ENCODE data around the gene LRRC7. TPM values are rescaled to one million over a fixed set of nuclear protein-coding genes. Genes with fewer than 3 reads are reported as not detected.

LRRC7 gene
- total and polyA plus RNA-seq, 9 donors = 0.01 to 0.45 (median 0.13) TPM; not detected in 4

DNA sequence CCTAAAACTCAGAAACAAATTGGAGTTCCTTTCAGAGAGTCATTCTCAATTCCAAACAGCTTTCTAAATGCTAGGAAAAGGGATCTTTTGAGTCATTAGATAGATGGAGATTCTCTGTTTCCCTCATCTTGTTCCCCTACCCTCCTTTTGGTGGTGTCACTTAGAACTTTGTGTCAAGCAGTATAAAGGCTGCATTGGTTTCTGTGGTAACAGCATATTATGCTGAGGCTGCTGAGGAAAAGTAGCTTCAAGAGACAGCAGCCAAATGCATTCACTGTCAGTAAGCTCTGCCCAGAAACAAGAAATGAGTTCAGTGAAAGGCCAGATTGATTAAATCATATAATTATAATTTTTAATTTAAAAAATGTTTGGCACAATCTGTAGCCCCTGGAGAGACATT, 493.5 kb downstream of the LRRC7 start:
- H3K27me3 ChIP-seq = no peaks in the 10 kb centered on the region
- no peak overlapping the region for H3K27ac ChIP-seq
- H3K9me3 ChIP-seq = no peaks in the 10 kb centered on the region
- no peak for DNase-seq
- H3K36me3 ChIP-seq = no peaks in the 10 kb centered on the region
- H3K4me1 ChIP-seq (ENCODE audit: insufficient read depth) = no peaks in the 10 kb centered on the region
- intact Hi-C loops (cut with DNase I) = no loop called here
- no peak overlapping the region for H3K4me3 ChIP-seq
- TF ChIP-seq EP300 (IDR thresholded peaks at IDR 0.05) (no peak), POLR2A (IDR thresholded peaks at IDR 0.05) (no peak)
- TF ChIP-seq, protein P1, sequence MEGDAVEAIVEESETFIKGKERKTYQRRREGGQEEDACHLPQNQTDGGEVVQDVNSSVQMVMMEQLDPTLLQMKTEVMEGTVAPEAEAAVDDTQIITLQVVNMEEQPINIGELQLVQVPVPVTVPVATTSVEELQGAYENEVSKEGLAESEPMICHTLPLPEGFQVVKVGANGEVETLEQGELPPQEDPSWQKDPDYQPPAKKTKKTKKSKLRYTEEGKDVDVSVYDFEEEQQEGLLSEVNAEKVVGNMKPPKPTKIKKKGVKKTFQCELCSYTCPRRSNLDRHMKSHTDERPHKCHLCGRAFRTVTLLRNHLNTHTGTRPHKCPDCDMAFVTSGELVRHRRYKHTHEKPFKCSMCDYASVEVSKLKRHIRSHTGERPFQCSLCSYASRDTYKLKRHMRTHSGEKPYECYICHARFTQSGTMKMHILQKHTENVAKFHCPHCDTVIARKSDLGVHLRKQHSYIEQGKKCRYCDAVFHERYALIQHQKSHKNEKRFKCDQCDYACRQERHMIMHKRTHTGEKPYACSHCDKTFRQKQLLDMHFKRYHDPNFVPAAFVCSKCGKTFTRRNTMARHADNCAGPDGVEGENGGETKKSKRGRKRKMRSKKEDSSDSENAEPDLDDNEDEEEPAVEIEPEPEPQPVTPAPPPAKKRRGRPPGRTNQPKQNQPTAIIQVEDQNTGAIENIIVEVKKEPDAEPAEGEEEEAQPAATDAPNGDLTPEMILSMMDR (IDR thresholded peaks at IDR 0.05) = no peak

DNA sequence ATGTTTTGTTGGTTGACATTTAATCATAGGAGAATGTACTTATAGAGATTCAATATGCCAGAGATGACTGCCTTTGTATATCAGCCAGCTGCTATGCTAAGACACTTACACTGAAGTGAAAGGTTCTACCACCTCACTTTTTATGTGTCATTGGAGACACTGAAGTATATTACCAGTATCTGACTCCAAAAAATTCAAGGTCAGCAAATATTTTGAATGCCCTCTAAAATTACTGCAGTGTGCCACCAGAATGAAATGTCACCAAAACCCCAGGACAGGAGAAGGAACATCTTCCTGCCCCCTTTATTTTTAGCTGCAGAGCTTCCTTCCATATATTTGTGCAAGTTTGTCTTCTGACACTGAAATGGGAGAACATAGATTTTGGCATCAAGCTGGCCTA, 496.1 kb downstream of the LRRC7 start:
- TF ChIP-seq EP300 (IDR thresholded peaks at IDR 0.05) (no peak), POLR2A (IDR thresholded peaks at IDR 0.05) (no peak)
- TF ChIP-seq, protein P1 (IDR thresholded peaks at IDR 0.05) = no peak
- H3K9me3 ChIP-seq = no peaks in the 10 kb centered on the region
- no peaks in the 10 kb centered on the region for H3K4me1 ChIP-seq (ENCODE audit: insufficient read depth)
- no peaks in the 10 kb centered on the region for H3K36me3 ChIP-seq
- intact Hi-C loops (cut with DNase I) = no loop called here
- H3K27me3 ChIP-seq = no peaks in the 10 kb centered on the region
- DNase-seq = no peak
- no peak overlapping the region for H3K27ac ChIP-seq
- H3K4me3 ChIP-seq = no peak overlapping the region

DNA sequence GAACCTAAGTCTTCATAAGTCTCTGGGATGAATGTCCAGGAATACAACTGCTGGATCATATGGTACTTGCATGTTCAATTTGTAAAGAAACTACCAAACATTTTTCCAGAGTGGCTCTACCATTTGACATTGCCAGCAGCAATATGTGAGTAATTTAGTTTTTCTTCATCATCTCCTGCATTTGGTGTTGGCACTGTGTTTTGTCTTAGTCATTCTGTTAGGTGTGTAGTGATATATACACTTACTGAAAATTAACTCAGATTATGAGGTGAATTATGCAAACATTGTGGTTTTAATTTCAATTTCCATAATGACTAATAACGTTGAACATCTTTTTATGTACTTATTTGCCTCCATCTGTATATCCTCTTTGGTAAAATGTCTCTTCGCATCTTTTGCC, 499.0 kb downstream of the LRRC7 start:
- TF ChIP-seq, protein P1 (IDR thresholded peaks at IDR 0.05) = no peak
- TF ChIP-seq POLR2A (IDR thresholded peaks at IDR 0.05) = no peak
- no peak for TF ChIP-seq EP300 (IDR thresholded peaks at IDR 0.05)
- no peaks in the 10 kb centered on the region for H3K27me3 ChIP-seq
- H3K4me1 ChIP-seq (ENCODE audit: insufficient read depth) = no peaks in the 10 kb centered on the region
- intact Hi-C loops (cut with DNase I) = no loop called here
- DNase-seq = no peak
- H3K36me3 ChIP-seq = no peaks in the 10 kb centered on the region
- 75 to 84% (median 83%) methylated on average over 2 of the region's 2 CpGs for WGBS, 3 donors
- H3K4me3 ChIP-seq = no peak overlapping the region
- H3K9me3 ChIP-seq = no peaks in the 10 kb centered on the region
- H3K27ac ChIP-seq = no peak overlapping the region

DNA sequence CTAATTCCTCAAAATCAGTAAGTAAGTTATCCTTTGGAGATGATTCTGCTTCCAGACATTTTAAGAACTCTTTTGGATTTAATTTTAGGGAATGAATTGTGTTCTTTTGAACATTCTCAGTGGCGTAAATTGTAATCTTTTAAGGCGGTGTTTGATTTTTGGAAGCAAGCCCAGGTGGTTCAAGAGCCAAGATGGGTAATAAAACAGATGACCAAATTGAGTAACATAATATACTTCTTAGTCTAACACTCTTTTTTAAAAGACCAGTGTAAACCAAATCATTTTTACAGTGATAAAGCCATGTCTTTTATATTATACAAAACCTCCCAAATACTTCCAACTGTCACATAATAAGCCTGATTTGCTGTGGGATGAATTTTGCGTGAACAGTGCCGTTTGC, 503.9 kb downstream of the LRRC7 start:
- 3 to 11% (median 5%) methylated on average over 4 of the region's 4 CpGs for WGBS, 3 donors
- DNase-seq = peak in 3 of 5 donors; percentile 18 to 32 (median 23)

More for the DNA sequence above, 503.9 kb downstream of the LRRC7 start:
- TF ChIP-seq, protein P1 (IDR thresholded peaks at IDR 0.05) = no peak
- TF ChIP-seq POLR2A (IDR thresholded peaks at IDR 0.05) (no peak), EP300 (IDR thresholded peaks at IDR 0.05) (no peak)
- no peak overlapping the region for H3K4me3 ChIP-seq
- H3K27me3 ChIP-seq = no peaks in the 10 kb centered on the region
- H3K36me3 ChIP-seq = no peaks in the 10 kb centered on the region
- intact Hi-C loops (cut with DNase I) = no loop called here
- no peak overlapping the region for H3K27ac ChIP-seq
- no peaks in the 10 kb centered on the region for H3K4me1 ChIP-seq (ENCODE audit: insufficient read depth)
- no peaks in the 10 kb centered on the region for H3K9me3 ChIP-seq

All from ovary (tissue), 9 donors.